HG03378 (cell line): ENCODE data around the gene SCUBE1.

Source experiments
- ATAC-seq: cut with Tn5 transposase; IDR thresholded peaks from one replicate; pipeline ENCODE4 v1.9.1; 2021; ENCODE audit warnings: mild to moderate bottlenecking, moderate library complexity; ENCODE audit not compliant: unreplicated experiment

SCUBE1 gene

DNA sequence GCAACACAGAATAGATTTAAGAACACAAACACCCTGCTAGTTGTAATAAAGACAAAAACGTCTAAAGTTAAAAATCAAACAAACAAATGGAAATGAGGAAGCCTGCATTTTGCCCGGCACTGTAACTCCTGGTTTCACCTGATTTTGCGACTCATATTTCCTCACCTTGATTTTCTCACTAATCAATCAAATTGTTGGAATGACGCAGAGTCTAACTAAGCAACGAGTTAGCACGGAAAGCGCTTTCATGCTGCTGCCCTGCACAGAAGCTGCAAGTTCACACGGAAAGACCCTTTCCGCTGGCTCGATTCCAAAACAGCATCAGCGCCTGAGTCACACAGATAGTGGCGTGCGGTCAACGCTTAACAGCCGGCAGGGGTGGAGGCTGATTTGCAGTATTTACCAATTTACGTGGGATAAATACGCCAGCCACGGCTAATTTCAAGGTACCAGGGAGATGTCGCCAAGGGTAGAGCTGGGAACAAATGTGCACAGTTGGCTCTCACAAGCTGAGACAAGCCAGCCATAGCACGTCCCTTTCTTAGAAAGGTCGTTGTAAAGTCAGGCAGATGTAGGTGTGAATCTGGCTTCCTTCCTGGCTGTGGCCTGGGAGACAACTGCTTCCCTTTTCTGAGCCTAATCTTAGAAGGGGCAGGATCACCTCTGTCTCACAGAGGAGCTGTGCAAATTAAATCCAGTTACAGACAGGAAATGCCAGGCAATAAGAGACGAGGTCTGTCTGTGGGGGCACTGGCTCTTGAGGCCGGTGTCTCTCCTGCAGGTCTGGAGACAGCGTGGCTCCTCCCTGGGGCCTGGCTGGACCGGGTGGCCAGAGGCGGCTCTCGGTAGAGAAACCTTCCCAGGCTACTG lies 79.3 kb downstream of the SCUBE1 start:
- no peak for ATAC-seq

DNA sequence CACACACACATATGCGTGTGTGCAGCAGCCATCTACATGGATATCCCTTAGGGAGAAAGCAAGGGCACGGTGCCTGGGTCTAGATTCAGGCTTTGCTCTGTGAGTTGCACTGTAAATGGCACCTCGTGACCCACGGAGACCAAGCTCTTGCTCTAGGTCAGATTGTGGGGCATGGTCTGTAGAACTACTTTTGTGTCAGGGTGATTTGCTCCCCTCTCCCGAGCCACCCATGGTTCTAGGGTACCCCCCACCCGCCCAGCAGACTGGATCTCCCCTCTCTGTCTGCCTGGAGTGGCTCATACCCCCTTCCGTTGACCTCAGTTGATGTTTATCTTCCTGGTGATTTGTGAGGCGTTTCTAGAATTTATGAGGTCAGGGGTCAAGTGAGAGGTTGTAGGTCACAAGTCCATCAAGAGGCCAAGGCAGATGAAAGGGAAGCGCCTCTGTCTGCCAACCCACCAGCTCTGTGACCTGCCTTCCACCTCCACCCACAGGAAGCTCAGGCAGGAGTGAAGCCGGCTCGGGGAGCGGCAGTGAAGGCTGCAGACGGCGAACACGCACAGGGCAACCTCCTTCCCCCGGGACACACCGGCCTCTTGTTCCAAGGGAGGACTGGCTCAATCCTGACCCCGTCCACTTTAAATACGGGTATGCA lies 80.1 kb downstream of the SCUBE1 start:
- ATAC-seq: no peak

DNA sequence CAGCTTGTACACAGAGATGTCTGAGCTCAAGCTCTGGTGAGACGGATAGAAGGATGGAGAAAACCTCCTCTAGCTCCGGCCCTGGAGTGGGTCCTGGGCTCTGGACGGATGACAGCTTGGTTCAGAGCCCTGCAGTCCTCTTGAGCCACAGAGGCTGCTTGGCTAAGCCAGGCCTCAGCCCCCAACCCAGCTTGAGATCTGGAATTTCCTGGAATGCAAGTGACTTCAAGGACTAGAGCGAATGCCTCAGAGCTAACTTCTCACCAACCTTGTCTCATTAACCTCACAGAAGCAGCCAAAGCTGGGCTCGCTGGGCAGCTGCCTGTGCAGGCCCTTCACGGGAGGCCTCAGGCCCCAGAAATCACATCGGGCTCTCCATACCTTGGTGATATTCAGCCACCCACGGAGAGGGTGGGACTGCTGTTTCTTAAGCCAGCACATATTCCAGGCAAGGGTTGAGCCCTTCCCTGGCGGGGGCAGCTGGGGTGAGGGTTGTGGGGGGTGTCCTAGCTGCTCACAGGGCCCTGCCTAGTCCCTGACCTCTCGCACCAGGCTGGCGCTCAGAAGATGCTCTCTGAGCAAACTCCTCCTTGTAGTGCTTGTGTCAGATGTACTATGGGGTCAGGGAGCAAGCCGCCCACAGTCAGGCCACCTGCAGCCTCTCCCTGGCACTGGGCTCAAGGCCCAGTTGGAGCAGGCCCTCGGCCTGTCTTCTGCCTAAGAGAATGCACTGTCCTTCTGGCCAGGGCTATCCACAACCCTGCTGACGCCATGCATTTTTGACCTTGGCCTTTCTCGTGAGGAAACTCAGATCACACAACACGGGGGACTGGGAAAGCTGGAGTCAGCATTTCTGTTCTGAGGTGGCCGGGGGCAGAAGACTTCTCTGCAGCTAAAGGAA lies 82.6 kb downstream of the SCUBE1 start:
- no peak for ATAC-seq

DNA sequence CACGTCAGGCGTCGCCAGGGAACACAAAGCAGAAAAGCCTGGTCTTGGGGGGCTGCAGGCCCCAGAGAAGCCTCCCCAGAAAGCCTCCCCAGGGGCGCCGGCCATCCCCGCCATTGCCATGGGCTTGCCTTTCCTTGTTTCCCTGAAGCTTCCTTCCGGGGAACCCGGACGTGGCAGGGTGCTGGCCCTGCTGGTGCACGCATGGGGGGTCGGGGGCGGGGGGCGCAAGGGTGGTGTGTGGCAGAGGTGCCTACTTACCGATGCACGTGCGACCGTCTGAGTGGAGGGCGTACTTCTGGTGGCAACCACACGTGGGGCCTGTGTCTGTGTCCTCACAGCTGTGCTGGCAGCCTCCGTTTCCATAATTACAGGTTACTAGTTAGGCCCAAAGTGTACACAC lies 85.2 kb downstream of the SCUBE1 start:
- no peak for ATAC-seq

DNA sequence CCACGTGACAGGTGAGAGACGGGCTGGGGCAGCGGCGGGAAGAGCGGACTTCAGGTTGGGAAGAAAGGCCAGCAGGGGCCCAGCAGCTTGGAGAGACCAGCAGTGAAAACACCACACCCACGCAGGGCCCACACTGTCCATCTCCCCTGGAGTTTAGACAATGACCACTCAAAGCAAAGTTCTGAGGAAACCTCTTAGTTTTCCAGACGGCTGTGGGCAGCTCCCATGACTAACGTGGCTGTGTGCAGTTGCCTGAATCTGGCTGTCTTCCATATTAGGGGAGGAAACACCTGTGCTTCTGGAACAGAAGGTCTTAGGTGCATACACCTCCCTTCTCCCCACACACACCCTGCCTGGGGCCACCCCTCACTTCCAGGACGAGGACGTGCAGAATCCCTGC lies 85.6 kb downstream of the SCUBE1 start:
- ATAC-seq: no peak

DNA sequence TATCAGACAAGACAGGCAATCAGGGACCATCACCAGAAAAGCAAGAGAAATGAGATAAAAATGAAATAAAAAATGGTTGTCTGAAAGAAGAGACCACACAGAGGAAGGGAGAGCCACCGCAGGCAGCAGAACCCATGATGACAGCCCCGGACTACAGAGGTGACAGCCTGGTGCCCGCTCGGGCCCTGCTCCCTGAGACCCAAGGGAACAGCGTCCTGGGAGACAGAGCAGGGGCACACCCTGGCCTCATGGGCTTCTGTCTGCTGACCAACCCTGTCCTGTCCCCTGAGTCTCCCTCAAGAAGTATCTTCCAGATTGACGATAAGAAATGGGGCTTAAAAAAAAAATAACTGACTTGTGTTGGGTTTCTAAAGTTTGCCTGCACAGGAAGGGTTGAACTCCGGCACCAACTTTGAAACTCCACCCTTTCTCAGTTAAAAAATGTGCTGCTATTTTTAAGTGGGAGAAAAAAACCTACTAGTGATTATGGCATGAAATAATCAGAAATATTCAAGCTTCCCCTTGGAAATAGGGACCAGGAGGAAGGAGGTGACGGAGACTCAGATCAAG lies 86.1 kb downstream of the SCUBE1 start:
- no peak for ATAC-seq

DNA sequence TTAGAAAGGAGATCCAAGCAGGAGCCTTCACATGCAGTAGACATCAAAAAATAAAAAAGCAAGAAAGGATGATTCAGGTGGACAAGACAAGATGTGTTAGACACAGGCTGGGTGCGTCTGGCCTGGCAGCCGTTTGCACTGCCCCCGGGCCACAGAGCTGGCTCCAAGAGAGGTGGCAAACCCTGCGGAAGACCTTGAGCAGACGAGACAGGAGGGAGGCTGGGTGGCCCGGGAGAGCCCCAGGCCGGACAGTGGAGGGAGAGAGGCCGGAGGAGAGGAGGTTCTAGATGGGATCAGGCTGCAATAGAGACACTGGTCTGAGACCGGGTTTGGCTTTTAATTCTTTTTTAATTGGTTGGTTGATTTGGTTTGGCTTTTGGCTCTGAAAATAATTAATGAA lies 86.6 kb downstream of the SCUBE1 start:
- no peak for ATAC-seq

DNA sequence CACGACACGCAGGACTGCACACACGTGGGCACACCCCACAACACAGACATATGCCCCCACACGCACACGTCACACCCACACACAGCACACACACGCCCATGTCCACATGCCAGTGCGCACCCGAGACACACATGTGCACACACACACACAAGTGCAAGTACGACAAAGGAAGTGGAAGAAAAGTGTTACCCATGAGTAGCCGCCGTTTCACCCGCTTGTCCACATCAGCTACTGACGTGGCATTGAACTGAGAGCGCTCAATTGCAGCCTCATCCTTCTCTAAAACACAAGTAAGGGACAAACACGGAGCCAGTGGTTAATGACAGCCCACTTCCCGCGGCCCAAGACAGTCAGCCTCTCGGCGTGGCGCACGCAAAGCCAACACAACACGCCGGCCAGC lies 87.9 kb downstream of the SCUBE1 start:
- ATAC-seq: no peak

DNA sequence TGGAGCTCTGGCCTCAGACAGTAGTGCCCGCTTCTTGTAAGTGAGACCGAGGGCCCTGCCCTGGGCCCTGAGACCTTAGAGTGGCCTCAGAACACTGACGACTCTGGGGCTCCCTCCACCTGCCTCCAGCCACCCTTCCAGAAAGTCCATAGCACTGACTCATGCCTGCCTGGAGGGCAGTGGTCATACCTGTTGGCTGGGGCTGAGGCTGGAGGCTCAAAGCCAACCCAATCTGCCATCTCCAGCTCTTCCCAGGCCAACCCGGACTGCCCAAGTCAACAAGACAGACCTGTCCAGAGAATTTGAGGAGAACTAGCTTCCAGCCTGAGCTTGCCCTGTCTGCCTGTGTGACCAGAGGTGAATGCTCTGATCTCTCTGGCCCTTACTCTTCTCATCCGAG lies 89.3 kb downstream of the SCUBE1 start:
- ATAC-seq: no peak

DNA sequence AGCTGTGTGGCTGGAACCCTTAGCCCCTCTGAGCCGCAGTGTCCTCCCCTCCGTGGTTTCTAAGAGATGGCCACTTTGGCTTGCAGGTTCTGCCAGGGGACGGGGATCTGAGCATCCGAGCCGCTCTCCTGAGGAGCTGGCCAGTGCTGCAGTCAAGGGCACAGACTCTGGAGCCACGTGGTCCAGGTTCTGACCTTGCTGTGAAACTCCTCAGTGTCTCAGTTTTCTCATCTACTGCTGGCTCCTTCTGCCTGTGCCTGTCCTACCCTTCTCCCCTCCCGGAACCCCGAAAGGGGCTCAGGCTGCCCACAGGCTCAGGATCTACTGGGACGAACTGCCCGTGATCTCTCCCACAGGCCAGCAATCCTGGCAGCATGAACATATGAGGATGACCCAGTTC lies 90.9 kb downstream of the SCUBE1 start:
- ATAC-seq: no peak

DNA sequence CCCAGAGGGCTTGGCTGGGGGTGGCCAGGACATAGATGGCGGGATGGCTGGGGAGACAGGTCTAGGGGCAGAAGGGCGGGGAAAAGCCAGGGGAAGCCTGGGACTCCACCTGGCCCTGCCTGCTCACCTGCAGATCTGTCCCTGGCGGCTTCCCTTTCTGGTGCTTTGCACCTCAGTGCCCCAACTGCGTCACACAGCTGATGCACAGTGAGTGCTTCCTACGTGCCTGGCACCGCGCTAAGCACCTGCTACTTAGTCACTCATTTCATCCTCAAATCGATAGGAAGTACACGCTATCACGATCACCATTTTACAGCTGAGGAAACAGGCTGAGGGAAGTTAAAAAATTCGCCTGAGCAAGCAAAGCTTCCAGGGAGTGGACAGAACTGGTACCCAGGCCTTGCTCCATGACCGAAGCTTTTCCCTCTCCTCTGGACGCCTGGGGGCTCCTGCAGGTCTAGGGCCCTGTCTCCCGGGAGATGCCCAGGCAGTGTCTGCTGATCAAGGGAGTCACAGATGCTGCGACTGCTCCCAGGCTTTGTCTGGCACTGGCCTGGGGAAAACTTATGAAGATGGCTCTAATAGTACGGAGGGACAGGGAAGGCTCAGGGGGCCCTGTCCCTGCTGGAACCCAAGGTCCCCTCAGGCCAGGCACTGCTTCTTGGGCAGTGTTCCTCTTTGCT lies 93.2 kb downstream of the SCUBE1 start:
- ATAC-seq: no peak

DNA sequence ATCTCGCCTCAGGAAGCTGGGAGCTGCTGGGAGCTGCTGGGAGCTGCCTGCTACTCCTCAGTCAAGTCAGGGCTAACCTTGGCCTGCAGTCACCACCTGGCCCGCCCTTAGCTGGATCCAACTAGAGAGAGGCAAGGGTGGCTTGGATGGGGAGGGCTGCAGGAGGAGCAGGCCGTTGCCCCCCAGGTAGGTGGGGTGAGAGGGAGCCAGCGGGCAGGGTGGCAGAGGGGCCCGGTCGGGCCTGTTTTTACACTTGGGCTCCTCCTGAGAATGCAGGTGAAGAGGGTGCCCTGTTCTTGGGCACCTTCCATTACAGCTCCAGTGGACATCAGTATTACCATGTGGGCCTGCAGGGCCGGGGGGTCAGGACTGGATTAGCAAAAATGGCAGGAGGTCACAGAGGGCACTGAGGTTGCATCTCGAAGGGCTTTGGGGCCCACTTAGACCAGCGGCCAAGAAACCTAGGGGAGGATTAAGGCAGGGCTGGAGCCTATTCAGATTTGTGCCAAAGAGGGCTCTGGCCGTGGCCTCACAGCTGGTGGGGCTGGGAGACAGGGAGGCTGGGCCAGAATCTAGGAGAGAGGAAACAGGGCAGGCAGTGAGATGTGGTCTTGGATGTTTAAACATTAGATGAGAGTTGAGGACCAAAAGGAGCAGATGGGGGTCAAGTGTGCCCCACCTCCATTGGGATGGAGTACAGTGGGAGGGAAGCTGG lies 95.5 kb downstream of the SCUBE1 start:
- ATAC-seq: no peak

DNA sequence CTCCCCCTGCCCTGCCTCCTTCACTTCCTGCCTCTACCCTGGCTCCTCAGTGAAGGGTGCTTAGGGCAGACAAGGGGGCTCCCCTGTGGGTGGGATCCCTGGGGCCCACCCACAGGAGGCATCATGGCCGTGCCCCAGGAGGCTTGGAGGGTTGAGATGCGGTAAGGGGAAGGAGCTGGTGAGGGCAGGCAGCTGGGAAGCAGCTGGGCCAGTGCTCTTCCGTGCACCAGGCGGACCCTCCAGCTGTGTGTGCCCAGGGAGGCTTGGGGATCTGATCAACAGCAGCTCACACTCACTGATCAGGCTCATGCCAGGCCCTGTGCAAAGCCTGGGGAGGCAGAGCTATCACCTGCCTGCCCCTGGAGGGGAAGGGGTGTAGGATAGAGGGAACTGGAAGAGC lies 97.0 kb downstream of the SCUBE1 start:
- no peak for ATAC-seq

DNA sequence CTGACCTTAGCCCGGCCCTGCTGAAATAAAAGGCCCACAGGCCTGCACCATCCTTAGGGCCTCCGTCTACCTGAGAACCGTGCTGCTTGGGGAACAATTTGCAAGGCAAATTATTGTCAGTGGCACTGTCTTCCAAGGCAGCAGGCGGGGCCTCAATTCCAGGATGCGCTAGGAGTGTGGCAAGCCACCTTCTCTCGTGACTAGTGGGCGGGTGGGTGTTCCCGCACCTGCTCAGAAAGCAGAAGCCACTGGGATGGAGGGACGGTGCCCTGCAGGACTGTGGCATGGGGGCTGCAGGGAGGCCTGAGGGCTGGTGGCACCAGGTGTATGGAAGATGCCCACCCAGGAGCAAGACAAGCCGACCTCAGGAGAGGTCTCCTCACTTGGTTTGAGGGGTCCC lies 97.5 kb downstream of the SCUBE1 start:
- ATAC-seq: no peak

DNA sequence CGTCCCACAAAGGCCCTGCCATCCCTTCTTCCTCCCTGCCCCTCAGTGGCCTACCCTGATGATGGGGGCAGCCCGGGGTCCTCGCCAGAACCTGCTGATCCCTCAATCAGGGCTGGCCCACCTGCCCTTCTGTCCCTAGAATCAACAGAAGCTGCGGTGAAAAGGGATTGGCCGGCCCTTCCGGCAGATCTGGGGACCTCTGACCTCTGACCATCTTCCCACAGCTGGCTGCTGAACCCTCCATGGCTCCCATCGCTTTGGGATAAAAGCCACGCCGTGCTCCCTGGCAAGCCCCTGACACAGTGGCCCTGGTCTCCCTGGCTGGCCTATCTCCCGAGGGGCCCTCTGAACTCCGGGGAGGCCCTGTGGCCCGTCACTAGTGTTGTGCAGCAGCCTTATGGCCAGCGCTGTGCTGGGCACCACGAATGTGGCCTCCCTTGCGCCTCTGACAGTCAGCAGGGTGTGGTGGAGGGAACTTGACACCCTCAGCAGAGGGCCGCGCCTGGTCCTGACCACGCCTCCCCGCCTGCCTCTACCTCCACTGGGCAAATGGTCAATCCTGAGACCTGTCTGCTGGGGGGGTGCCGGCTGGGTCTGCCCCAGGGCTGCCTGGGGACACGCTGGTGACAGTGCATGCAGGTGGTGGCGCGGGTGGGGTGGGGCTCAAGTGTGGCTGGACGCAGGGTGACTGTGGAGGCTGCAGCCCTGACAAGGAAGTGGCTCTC lies 98.2 kb downstream of the SCUBE1 start:
- no peak for ATAC-seq

DNA sequence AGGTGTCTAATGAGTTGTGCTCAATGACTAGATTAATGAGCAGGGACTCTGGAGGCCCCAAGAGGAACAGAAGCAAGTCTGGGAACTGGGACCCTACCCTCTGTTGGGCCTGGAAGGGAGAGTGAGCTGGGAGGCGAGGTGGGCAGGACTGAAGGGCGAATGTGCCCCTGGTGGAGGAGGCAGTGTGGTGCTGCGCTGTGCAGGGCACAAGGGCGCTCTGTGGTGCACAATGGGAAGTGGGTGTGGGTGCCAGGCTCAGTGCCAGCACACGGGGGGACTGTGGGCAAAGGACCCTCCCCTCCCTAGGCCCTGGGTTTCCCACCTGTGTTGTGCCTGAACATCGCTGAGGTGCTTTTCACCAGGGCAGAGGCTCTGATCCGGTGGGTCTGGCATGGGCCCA lies 98.8 kb downstream of the SCUBE1 start:
- no peak for ATAC-seq

DNA sequence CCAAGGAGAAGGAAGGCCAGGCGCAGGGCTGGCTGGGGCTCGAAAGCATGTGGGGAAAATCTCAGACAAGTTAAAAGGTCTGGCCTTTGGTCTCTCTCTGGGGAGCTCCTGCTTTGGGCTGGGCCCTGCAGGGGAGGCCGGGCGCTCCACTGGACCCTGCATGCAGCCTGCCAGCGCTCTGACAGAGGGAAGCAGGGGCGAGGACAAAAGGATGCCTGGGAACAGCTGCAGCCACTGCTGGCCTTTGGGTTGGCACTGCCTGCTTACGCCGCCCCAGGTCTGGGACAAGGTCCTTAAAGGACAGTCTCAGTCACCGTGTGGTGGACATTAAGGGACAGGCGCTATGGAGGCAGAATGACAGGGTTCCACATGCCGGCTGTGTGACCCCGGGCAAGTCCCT lies 99.8 kb downstream of the SCUBE1 start:
- no peak for ATAC-seq

DNA sequence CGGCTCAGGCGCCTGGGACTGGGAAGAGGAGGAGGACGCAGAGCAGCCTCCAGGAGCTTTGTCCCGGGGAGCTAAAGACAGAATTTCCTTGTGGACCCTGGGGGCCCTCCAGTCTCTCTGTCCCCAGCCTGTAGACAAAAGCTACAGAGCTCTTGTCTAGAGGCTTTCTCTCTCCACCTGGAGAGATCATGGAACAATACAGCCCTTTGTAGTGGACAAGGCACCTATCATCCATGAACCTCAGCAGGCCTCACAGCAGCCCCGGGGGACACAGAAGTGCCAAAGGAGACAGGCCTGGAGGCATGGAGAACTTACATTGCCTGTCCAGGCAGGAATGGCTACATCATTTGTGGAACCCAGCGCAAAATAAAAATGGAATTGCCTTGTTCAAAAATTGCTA lies 100.5 kb downstream of the SCUBE1 start:
- ATAC-seq: no peak

DNA sequence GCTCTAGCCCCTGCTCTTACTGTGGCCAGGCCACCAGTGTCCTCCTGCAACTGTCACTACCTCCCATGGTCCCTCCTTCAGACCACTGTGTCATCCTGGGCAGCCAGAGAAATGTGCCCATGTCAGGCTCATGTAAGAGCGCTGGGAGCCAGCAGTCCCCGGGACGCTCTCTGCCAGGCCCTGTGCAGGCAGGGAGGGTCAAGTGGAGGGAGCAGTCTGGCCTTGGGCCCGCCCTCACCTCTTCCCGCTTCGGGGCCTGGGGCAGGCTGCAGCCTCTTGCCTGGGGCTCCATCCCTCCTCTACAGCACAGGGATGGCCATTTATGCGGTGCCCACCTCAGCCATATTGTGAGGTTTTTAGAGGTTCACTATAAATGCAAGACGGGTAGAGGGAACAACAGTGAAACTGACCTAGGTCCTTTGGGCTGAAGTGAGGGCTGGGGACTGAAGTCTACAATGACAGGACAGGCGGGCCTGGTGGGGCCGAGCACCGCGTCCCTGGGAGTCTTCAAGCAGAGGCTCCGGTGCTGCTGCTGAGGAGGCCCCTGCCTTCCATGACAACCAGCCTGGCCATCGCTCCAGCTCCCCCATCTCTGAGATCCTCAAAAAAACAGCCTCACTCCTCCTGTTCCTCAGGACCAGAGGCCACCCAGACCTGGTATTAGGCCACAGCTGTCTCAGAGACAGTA lies 101.3 kb downstream of the SCUBE1 start:
- no peak for ATAC-seq
